ENCODE results near the gene CFHR1. TPM values are rescaled to one million over a fixed set of nuclear protein-coding genes. Genes with fewer than 3 reads are reported as not detected.
"Not testable (repeated sequence)": the region's sequence is repeated elsewhere in the genome, so short reads cannot be mapped to it uniquely, and the experiment has no call there.

Gene CFHR1
- total RNA-seq, 2 experiments from 2014 or later = not detected

GRCh38 chr1:196849613-196850492, 30.3 kb downstream of the CFHR1 start:
- ATAC-seq (ENCODE audit: low read depth); POLR2A ChIA-PET: not testable (repeated sequence)

GRCh38 chr1:196856053-196856452, 36.5 kb downstream of the CFHR1 start:
- Mint-ChIP-seq H3K36me3 (no peaks in the 10 kb centered on the region), H3K4me1 (no peaks in the 10 kb centered on the region), H3K27me3 (peaks cover 2% of the 10 kb centered on the region), H3K27ac (no peak overlapping the region), H3K4me3 (no peak overlapping the region), H3K9me3 (peaks cover 1% of the 10 kb centered on the region)
- no peak for DNase-seq
- ATAC-seq (ENCODE audit: low read depth) = no peak
- POLR2A ChIA-PET = no interaction called here

More at GRCh38 chr1:196849613-196850492, 30.3 kb downstream of the CFHR1 start:
- not testable (repeated sequence) for DNase-seq, H3K9me3 Mint-ChIP-seq, H3K36me3 Mint-ChIP-seq, H3K4me3 Mint-ChIP-seq, H3K27me3 Mint-ChIP-seq, H3K4me1 Mint-ChIP-seq, H3K27ac Mint-ChIP-seq

- H3K27me3 Mint-ChIP-seq = peaks cover 2% of the 10 kb centered on the region
- no peak for DNase-seq
- H3K36me3 Mint-ChIP-seq = no peaks in the 10 kb centered on the region
- POLR2A ChIA-PET = no interaction called here
- peaks cover 1% of the 10 kb centered on the region for H3K9me3 Mint-ChIP-seq
- H3K4me3 Mint-ChIP-seq = no peak overlapping the region
- no peak overlapping the region for H3K27ac Mint-ChIP-seq
- H3K4me1 Mint-ChIP-seq = no peaks in the 10 kb centered on the region
- ATAC-seq (ENCODE audit: low read depth) = no peak
These were observed 37.7 kb downstream of the CFHR1 start for GRCh38 chr1:196857188-196857587.

GRCh38 chr1:196858811-196859210, 39.3 kb downstream of the CFHR1 start:
- ATAC-seq (ENCODE audit: low read depth) (no peak), DNase-seq (no peak)
- Mint-ChIP-seq H3K4me3 (no peak overlapping the region), H3K27ac (no peak overlapping the region), H3K4me1 (no peaks in the 10 kb centered on the region), H3K36me3 (no peaks in the 10 kb centered on the region), H3K9me3 (peaks cover 1% of the 10 kb centered on the region), H3K27me3 (peaks cover 2% of the 10 kb centered on the region)
- POLR2A ChIA-PET = no interaction called here

GRCh38 chr1:196860323-196860884, 40.9 kb downstream of the CFHR1 start:
- Mint-ChIP-seq H3K4me1 (no peaks in the 10 kb centered on the region), H3K27ac (no peak overlapping the region), H3K36me3 (no peaks in the 10 kb centered on the region), H3K9me3 (peaks cover 1% of the 10 kb centered on the region), H3K27me3 (peaks cover 2% of the 10 kb centered on the region), H3K4me3 (no peak overlapping the region)
- DNase-seq (no peak), ATAC-seq (ENCODE audit: low read depth) (no peak)
- POLR2A ChIA-PET = no interaction called here

GRCh38 chr1:196861429-196861828, 41.9 kb downstream of the CFHR1 start:
- H3K27me3 Mint-ChIP-seq = peaks cover 2% of the 10 kb centered on the region
- H3K9me3 Mint-ChIP-seq = peaks cover 1% of the 10 kb centered on the region
- no peak overlapping the region for H3K27ac Mint-ChIP-seq
- no peaks in the 10 kb centered on the region for H3K36me3 Mint-ChIP-seq
- no peaks in the 10 kb centered on the region for H3K4me1 Mint-ChIP-seq
- no peak overlapping the region for H3K4me3 Mint-ChIP-seq
- DNase-seq (no peak), ATAC-seq (ENCODE audit: low read depth) (no peak)
- POLR2A ChIA-PET = no interaction called here

- no peaks in the 10 kb centered on the region for H3K4me1 Mint-ChIP-seq
- no peaks in the 10 kb centered on the region for H3K9me3 Mint-ChIP-seq
- ATAC-seq (ENCODE audit: low read depth) (no peak), DNase-seq (no peak)
- POLR2A ChIA-PET = no interaction called here
- H3K4me3 Mint-ChIP-seq = no peak overlapping the region
- no peak overlapping the region for H3K27ac Mint-ChIP-seq
- no peaks in the 10 kb centered on the region for H3K27me3 Mint-ChIP-seq
- H3K36me3 Mint-ChIP-seq = no peaks in the 10 kb centered on the region
These were observed 47.4 kb downstream of the CFHR1 start for GRCh38 chr1:196866974-196867373.

GRCh38 chr1:196873385-196873784, 53.9 kb downstream of the CFHR1 start:
- Mint-ChIP-seq H3K9me3 (peaks cover 2% of the 10 kb centered on the region), H3K36me3 (no peaks in the 10 kb centered on the region), H3K4me3 (no peak overlapping the region), H3K27ac (no peak overlapping the region), H3K4me1 (no peaks in the 10 kb centered on the region), H3K27me3 (peaks cover 3% of the 10 kb centered on the region)
- DNase-seq = no peak
- POLR2A ChIA-PET = no interaction called here
- ATAC-seq (ENCODE audit: low read depth) = no peak

- H3K4me3 Mint-ChIP-seq = no peak overlapping the region
- DNase-seq = no peak
- no peak overlapping the region for H3K27ac Mint-ChIP-seq
- POLR2A ChIA-PET = no interaction called here
- H3K4me1 Mint-ChIP-seq = no peaks in the 10 kb centered on the region
- peaks cover 2% of the 10 kb centered on the region for H3K9me3 Mint-ChIP-seq
- H3K36me3 Mint-ChIP-seq = no peaks in the 10 kb centered on the region
- no peak for ATAC-seq (ENCODE audit: low read depth)
- peaks cover 3% of the 10 kb centered on the region for H3K27me3 Mint-ChIP-seq
These were observed 56.4 kb downstream of the CFHR1 start for GRCh38 chr1:196875935-196876334.

GRCh38 chr1:196877964-196878363, 58.4 kb downstream of the CFHR1 start:
- Mint-ChIP-seq H3K9me3 (peaks cover 5% of the 10 kb centered on the region), H3K27ac (no peak overlapping the region), H3K27me3 (peaks cover 3% of the 10 kb centered on the region), H3K4me1 (no peaks in the 10 kb centered on the region), H3K4me3 (no peak overlapping the region), H3K36me3 (no peaks in the 10 kb centered on the region)
- DNase-seq (no peak), ATAC-seq (ENCODE audit: low read depth) (no peak)
- POLR2A ChIA-PET = no interaction called here

Other genes starting within 250 kb of the CFHR1 start
- gene KCNT2, start 211.3 kb upstream of the CFHR1 start, total RNA-seq = not detected
- gene CFH, start 167.7 kb upstream of the CFHR1 start, total RNA-seq = 1 to 10 TPM; 2.9 to 3.9 TPM
- gene CFHR3, start 44.9 kb upstream of the CFHR1 start, total RNA-seq = not detected
- gene CFHR4, start 68.3 kb downstream of the CFHR1 start, total RNA-seq = not detected
- gene CFHR2, start 124.0 kb downstream of the CFHR1 start, total RNA-seq = not detected
- gene CFHR5, start 157.8 kb downstream of the CFHR1 start, total RNA-seq = not detected
- not detected for gene F13B, start 247.5 kb downstream of the CFHR1 start, total RNA-seq